ENCODE results near the gene IPO8. TPM values are rescaled to one million over a fixed set of nuclear protein-coding genes. Genes with fewer than 3 reads are reported as not detected.
A peak's percentile ranks its signal among the peaks of the same experiment; 100 is the strongest.

Gene IPO8
- total RNA-seq, 1 donor from 2014 or later, result 18.7 TPM

GRCh38 chr12:30730011-30730410, 34.3 kb upstream of the IPO8 start:
- no peak for FAIRE-seq
- Histone ChIP-seq H3K4me3 (ENCODE audit: low read depth, low read length) (no peak overlapping the region), H3K36me3 (ENCODE audit: control insufficient read depth, insufficient read depth, low read length) (peaks cover 2% of the 10 kb centered on the region), H3K27me3 (ENCODE audit: control insufficient read depth, insufficient read depth, low read length) (no peaks in the 10 kb centered on the region)
- no peak for DNase-seq (ENCODE audit: low read depth)
- TF ChIP-seq CTCF (IDR thresholded peaks at IDR 0.05; ENCODE audit: insufficient read depth, low read length, severe bottlenecking), result no peak

- DNase-seq (ENCODE audit: low read depth), result no peak
- peak; percentile 28 for FAIRE-seq
Observed at GRCh38 chr12:30729547-30729946, 33.9 kb upstream of the IPO8 start.

GRCh38 chr12:30726647-30727046, 31.0 kb upstream of the IPO8 start:
- Histone ChIP-seq H3K4me3 (ENCODE audit: low read depth, low read length) (no peak overlapping the region), H3K27me3 (ENCODE audit: control insufficient read depth, insufficient read depth, low read length) (no peaks in the 10 kb centered on the region), H3K36me3 (ENCODE audit: control insufficient read depth, insufficient read depth, low read length) (peaks cover 3% of the 10 kb centered on the region)
- DNase-seq (ENCODE audit: low read depth), result no peak
- TF ChIP-seq CTCF (IDR thresholded peaks at IDR 0.05; ENCODE audit: insufficient read depth, low read length, severe bottlenecking), result no peak
- no peak for FAIRE-seq

More at GRCh38 chr12:30729547-30729946, 33.9 kb upstream of the IPO8 start:
- TF ChIP-seq CTCF (IDR thresholded peaks at IDR 0.05; ENCODE audit: insufficient read depth, low read length, severe bottlenecking), result no peak
- H3K36me3 ChIP-seq (ENCODE audit: control insufficient read depth, insufficient read depth, low read length), result peaks cover 5% of the 10 kb centered on the region
- H3K27me3 ChIP-seq (ENCODE audit: control insufficient read depth, insufficient read depth, low read length), result no peaks in the 10 kb centered on the region
- H3K4me3 ChIP-seq (ENCODE audit: low read depth, low read length), result no peak overlapping the region

- FAIRE-seq, result no peak
- peaks cover 6% of the 10 kb centered on the region for H3K36me3 ChIP-seq (ENCODE audit: control insufficient read depth, insufficient read depth, low read length)
- no peaks in the 10 kb centered on the region for H3K27me3 ChIP-seq (ENCODE audit: control insufficient read depth, insufficient read depth, low read length)
- DNase-seq (ENCODE audit: low read depth), result peak; percentile 90
- TF ChIP-seq CTCF (IDR thresholded peaks at IDR 0.05; ENCODE audit: insufficient read depth, low read length, severe bottlenecking), result no peak
- no peak overlapping the region for H3K4me3 ChIP-seq (ENCODE audit: low read depth, low read length)
Observed at GRCh38 chr12:30725739-30726138, 30.1 kb upstream of the IPO8 start.

GRCh38 chr12:30719060-30719459, 23.4 kb upstream of the IPO8 start:
- FAIRE-seq (no peak), DNase-seq (ENCODE audit: low read depth) (peak; percentile 43)
- Histone ChIP-seq H3K4me3 (ENCODE audit: low read depth, low read length) (no peak overlapping the region), H3K36me3 (ENCODE audit: control insufficient read depth, insufficient read depth, low read length) (peaks cover 9% of the 10 kb centered on the region), H3K27me3 (ENCODE audit: control insufficient read depth, insufficient read depth, low read length) (no peaks in the 10 kb centered on the region)
- TF ChIP-seq CTCF (IDR thresholded peaks at IDR 0.05; ENCODE audit: insufficient read depth, low read length, severe bottlenecking), result no peak

- no peaks in the 10 kb centered on the region for H3K27me3 ChIP-seq (ENCODE audit: control insufficient read depth, insufficient read depth, low read length)
- H3K36me3 ChIP-seq (ENCODE audit: control insufficient read depth, insufficient read depth, low read length), result peaks cover 4% of the 10 kb centered on the region
- H3K4me3 ChIP-seq (ENCODE audit: low read depth, low read length), result no peak overlapping the region
- TF ChIP-seq CTCF (IDR thresholded peaks at IDR 0.05; ENCODE audit: insufficient read depth, low read length, severe bottlenecking), result no peak
- no peak for FAIRE-seq
- no peak for DNase-seq (ENCODE audit: low read depth)
Observed at GRCh38 chr12:30707613-30708342, 12.1 kb upstream of the IPO8 start.

Data from bronchial epithelial cell (primary cell).